ENCODE measurements around the gene RNF208. TPM values are rescaled to one million over a fixed set of nuclear protein-coding genes. Genes with fewer than 3 reads are reported as not detected.

Gene RNF208
- total and polyA plus RNA-seq, 3 donors from 2014 or later, result 3.0 to 7.7 (median 4.1) TPM

DNA sequence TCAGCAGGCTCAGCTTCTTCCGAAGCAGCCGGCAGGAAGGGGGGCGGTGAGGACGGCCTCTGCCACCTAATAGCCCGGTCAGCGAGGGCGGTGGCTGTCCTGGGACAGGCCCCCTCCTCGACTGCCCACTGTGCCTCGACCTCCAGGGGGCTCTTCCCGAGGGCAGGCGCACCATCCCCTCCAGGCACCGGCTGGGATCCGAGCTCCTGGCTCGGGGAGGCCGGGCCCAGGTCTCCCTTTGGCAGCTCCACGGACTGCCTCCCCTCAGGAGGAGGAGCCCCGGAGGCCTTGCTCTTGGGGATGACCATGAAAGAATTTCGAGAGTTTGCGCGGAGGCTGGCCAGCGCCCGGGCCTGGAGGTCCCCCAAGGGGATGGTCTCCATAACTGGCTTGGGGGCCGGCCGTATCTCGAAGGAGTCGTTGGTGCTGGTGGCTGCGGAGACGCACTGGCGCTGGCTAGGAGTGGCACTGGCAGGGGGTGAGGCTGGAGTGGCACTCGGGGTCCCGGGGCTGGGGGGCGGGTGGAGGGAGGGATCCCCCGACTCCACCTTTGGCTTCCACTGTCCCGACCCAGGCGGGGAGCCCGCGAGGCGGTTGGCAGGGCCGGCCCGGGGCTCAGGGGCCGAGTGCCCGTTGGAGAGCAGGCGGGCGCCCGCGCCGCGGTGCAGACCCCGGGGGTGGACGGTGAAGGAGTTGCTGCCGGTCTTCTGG, 22.5 kb downstream of the RNF208 start:
- Histone ChIP-seq H3K36me3 (ENCODE audit: low read depth, missing control alignments) (no peaks in the 10 kb centered on the region), H3K27me3 (no peaks in the 10 kb centered on the region), H3K4me3 (no peak overlapping the region), H3K27ac (no peak overlapping the region), H3K4me1 (peaks cover 46% of the 10 kb centered on the region), H3K9me3 (no peaks in the 10 kb centered on the region)
- intact Hi-C loops (cut with DNase I; ENCODE audit: low total_unique reads), result no loop called here
- no peak for DNase-seq
- WGBS, 2 donors, result 2 to 8% methylated on average over 7 to 38 of the region's 51 CpGs
- TF ChIP-seq POLR2A (IDR thresholded peaks at IDR 0.05), result no peak
- no peak for TF ChIP-seq CTCF (IDR thresholded peaks at IDR 0.05)

GRCh38 chr9:137198902-137199283, 23.1 kb downstream of the RNF208 start:
- H3K4me1 ChIP-seq, result peaks cover 40% of the 10 kb centered on the region
- intact Hi-C loops (cut with DNase I; ENCODE audit: low total_unique reads), result no loop called here

GRCh38 chr9:137198051-137198901, 23.8 kb downstream of the RNF208 start:
- Histone ChIP-seq H3K9me3 (no peaks in the 10 kb centered on the region), H3K27ac (no peak overlapping the region), H3K27me3 (no peaks in the 10 kb centered on the region), H3K4me3 (no peak overlapping the region), H3K4me1 (peaks cover 36% of the 10 kb centered on the region), H3K36me3 (ENCODE audit: low read depth, missing control alignments) (no peaks in the 10 kb centered on the region)
- 70 to 84% methylated on average over 7 to 19 of the region's 19 CpGs for WGBS, 2 donors
- DNase-seq, result no peak
- no peak for TF ChIP-seq POLR2A (IDR thresholded peaks at IDR 0.05)
- TF ChIP-seq CTCF (IDR thresholded peaks at IDR 0.05), result no peak
- intact Hi-C loops (cut with DNase I; ENCODE audit: low total_unique reads), result no loop called here

More at GRCh38 chr9:137198902-137199283, 23.1 kb downstream of the RNF208 start:
- Histone ChIP-seq H3K36me3 (ENCODE audit: low read depth, missing control alignments) (no peaks in the 10 kb centered on the region), H3K27ac (no peak overlapping the region), H3K9me3 (no peaks in the 10 kb centered on the region), H3K27me3 (no peaks in the 10 kb centered on the region), H3K4me3 (no peak overlapping the region)
- DNase-seq, result no peak
- TF ChIP-seq CTCF (IDR thresholded peaks at IDR 0.05) (no peak), POLR2A (IDR thresholded peaks at IDR 0.05) (no peak)
- 56% methylated on average over 11 of the region's 11 CpGs; no CpG with 5 or more reads in 1 of the 2 donors for whole genome bisulfite sequencing, 2 donors

DNA sequence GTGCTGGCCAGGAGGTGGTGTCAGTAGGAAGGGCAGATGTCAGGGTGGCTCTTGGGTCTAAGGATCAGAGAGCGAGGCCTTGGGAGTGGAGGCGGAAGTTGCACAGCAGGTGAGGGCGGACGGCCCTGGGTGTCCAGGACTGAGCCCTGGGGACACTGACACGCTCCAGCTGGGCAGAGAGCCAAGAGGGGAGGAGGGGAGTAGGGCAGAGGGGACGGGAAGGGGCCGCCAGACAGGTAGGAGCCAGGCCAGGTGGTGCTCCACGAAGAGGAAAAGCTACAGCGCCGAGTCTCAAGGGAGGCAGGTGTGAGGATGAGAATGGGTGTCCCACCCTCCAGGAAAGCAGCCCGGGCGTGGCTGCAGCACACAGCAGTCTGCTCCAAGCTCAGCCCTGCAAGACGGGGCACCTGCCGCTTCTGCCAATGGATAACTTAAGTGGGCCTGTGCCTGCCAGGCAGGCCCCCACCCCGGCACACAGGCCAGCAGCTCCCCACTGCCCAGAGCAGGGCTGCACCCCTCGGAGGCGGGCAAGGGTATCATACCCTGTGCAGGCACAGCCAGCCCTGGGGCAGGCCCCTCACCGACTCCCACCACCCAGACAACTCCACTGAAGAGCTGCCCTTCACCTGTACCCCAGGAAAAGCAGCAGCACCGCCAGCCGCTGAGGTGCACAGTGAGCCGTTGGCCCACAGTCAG, 26.4 kb downstream of the RNF208 start:
- no peak for DNase-seq
- H3K27ac ChIP-seq, result no peak overlapping the region
- H3K36me3 ChIP-seq (ENCODE audit: low read depth, missing control alignments), result no peaks in the 10 kb centered on the region
- H3K4me1 ChIP-seq, result peaks cover 24% of the 10 kb centered on the region
- H3K4me3 ChIP-seq, result no peak overlapping the region
- intact Hi-C loops (cut with DNase I; ENCODE audit: low total_unique reads), result no loop called here
- no peaks in the 10 kb centered on the region for H3K9me3 ChIP-seq
- 85 to 88% methylated on average over 19 to 21 of the region's 21 CpGs for WGBS, 2 donors
- no peak for TF ChIP-seq POLR2A (IDR thresholded peaks at IDR 0.05)
- TF ChIP-seq CTCF (IDR thresholded peaks at IDR 0.05), result no peak
- no peaks in the 10 kb centered on the region for H3K27me3 ChIP-seq

Measured in testis (tissue), 3 donors.